Heart right ventricle (tissue), 16 donors: ENCODE results near the gene SVOP. TPM values are rescaled to one million over a fixed set of nuclear protein-coding genes. Genes with fewer than 3 reads are reported as not detected.

ENCODE experiments used
- ATAC-seq, 8 donors: fragments of 200-7000 bp; cut with Tn5 transposase; one replicate each; pipeline ENCODE4 v1.9.1; 2020; ENCODE audit warnings: mild to moderate bottlenecking in 8 of 8, moderate library complexity in 8 of 8, moderate number of reproducible peaks in 1 of 8
- DNase-seq, 2 donors: peaks; one replicate each; pipeline ENCODE4 v3.0.0-alpha.2; 2020
- H3K27ac ChIP-seq, 10 donors: fragments of 200-600 bp; sonication (generic) in 2 of 10; one replicate each; pipeline versions ENCODE4 v1.5.0 to v1.8.0; 2020 to 2022; ENCODE audit warnings: mild to moderate bottlenecking in 3 of 10
- H3K27me3 ChIP-seq, 7 donors: fragments of 200-600 bp; one replicate each; pipeline ENCODE4 v1.8.0; 2021 to 2022; ENCODE audit warnings: mild to moderate bottlenecking in 2 of 7
- H3K36me3 ChIP-seq, 9 donors: fragments of 200-600 bp; sonication (generic) in 1 of 9; one replicate each; pipeline versions ENCODE4 v1.5.0 to v1.8.0; 2020 to 2022; ENCODE audit warnings: mild to moderate bottlenecking in 2 of 9
- H3K4me1 ChIP-seq, 9 donors: fragments of 200-600 bp; sonication (generic) in 1 of 9; one replicate each; pipeline versions ENCODE4 v1.5.0 to v1.8.0; 2020 to 2022; ENCODE audit warnings: mild to moderate bottlenecking in 4 of 9
- H3K4me3 ChIP-seq, 10 donors: fragments of 200-600 bp; sonication (generic) in 2 of 10; one replicate each; pipeline versions ENCODE4 v1.5.0 to v1.8.0; 2020 to 2022; ENCODE audit warnings: mild to moderate bottlenecking in 7 of 10, moderate library complexity in 2 of 10
- H3K9me3 ChIP-seq, 11 donors: fragments of 200-600 bp in 10 of 11; sonication (generic) in 2 of 11; one replicate each; pipeline versions ENCODE4 v1.5.0 to v1.8.0; 2013 to 2022; ENCODE audit warnings: mild to moderate bottlenecking in 2 of 11, control low read depth in 1 of 11, moderate library complexity in 1 of 11
- CTCF ChIP-seq, 9 donors: fragments of 200-600 bp; sonication (generic) in 2 of 9; IDR thresholded peaks; one replicate each; pipeline versions ENCODE4 v1.5.0 to v1.8.0; 2021 to 2022; ENCODE audit warnings: antibody characterized with exemption in 9 of 9, mild to moderate bottlenecking in 5 of 9, moderate library complexity in 1 of 9
- WGBS, 2 donors: extraction: QIAGEN DNeasy Blood & Tissue Kit; methylation state at CpG; one replicate each; pipeline ENCODE4 v1.1.7; 2013; ENCODE audit warnings: inconsistent platforms in 1 of 2; 5-methylcytosine and 5-hydroxymethylcytosine counted together
- intact Hi-C, 10 donors: fragments of 100-400 bp; cut with DNase I; formaldehyde crosslinking; loops; one replicate each; pipeline versions ENCODE4 v1.11.1 to v1.14.2; 2022
- polyA plus RNA-seq, 2 donors: library from polyadenylated mRNA; stranded (reverse); fragments of 200-250 nt; gene quantifications; one replicate each; pipeline ENCODE4 v1.2.3, GENCODE V29; 2013
- total RNA-seq, 10 donors: library from RNA; stranded (reverse); fragmentation: NEBNext Ultra II Directional in 3 of 10; extraction: Animal tissue kit (Norgen Biotek cat#: 25700) in 3 of 10; gene quantifications; one replicate each; pipeline versions ENCODE4 v1.2.1 to v1.2.4, GENCODE V29; 2021 to 2023
- donor health status: Arrhythmogenic right ventricular cardiomyopathy.
- donor health status: ischemic (EF 13 %, LVEDD 7.1; RV severe dilation, severe dysfunction).
- donor health status: healthy with polysubstance abuse.
- donor health status: DM: no; HTN: yes; CAD: no.
- donor health status: DM: no; HTN: no; CAD: no.
- donor health status: ischemic (EF 25% LVEDD 6.9; RV normal size, moderate dysfunction).
- donor health status: ischemic (EF 25% LVEDD 5.7; RV mildly dilated, moderate dysfunction).
- donor health status: healthy.
- donor health status: DM: yes; HTN: yes; CAD: no.
- donor health status: Ischemic cardiomyopathy.
- donor health status: ischemic (EF 35%, LVEDD 5.7; RV mildly dilated, moderate dysfunction).
- donor health status: nonischemic (EF 11% LVEDD 7.7; RV severe dilation, severe dysfunction).
- donor health status: DM: yes; HTN: yes; CAD: no.
- donor health status: PGD.
- donor health status: ischemic (EF 29% LVEDD 5.4; RV normal size, mild dysfunction).
- donor health status: nonischemic (EF 23%, LVEDD 6.1; RV moderate dilation, normal function).

The SVOP gene
- total and polyA plus RNA-seq, 12 donors = 0.17 to 2.8 (median 2.0) TPM

DNA sequence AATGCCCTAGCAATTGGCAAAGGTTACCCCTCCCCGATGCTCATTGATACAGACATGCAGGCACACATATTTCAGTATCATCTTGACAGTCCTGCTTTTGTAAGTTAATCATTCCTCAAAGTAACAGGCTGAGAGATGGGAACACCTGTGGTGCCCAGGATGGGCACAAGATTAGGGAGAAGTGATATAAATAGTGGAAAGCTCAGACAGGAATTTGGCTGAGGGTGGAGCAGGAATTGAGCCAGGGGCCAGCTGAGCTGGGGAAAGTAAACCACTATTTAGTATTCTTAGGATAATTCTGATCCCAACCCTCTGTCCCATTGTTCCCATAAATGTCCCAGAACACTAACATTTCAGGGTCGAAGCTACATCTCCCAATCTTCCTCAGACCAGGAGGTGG, 102.7 kb downstream of the SVOP start:
- ATAC-seq (no peak), DNase-seq (no peak)
- no peaks in the 10 kb centered on the region for H3K27me3 ChIP-seq
- peaks cover 0 to 19% (median 0%) of the 10 kb centered on the region in 11 donors for H3K9me3 ChIP-seq
- 66 to 69% methylated on average over 2 of the region's 2 CpGs for WGBS, 2 donors
- no peak for TF ChIP-seq CTCF (IDR thresholded peaks at IDR 0.05)
- H3K27ac ChIP-seq = no peak overlapping the region
- H3K4me3 ChIP-seq = no peak overlapping the region
- H3K4me1 ChIP-seq = peaks cover 0 to 15% (median 0%) of the 10 kb centered on the region in 9 donors
- H3K36me3 ChIP-seq = no peaks in the 10 kb centered on the region
- intact Hi-C loops = no loop called here

GRCh38 chr12:108916336-108916735, 104.5 kb downstream of the SVOP start:
- no peak for DNase-seq
- intact Hi-C loops = no loop called here
- TF ChIP-seq CTCF (IDR thresholded peaks at IDR 0.05) = no peak

DNA sequence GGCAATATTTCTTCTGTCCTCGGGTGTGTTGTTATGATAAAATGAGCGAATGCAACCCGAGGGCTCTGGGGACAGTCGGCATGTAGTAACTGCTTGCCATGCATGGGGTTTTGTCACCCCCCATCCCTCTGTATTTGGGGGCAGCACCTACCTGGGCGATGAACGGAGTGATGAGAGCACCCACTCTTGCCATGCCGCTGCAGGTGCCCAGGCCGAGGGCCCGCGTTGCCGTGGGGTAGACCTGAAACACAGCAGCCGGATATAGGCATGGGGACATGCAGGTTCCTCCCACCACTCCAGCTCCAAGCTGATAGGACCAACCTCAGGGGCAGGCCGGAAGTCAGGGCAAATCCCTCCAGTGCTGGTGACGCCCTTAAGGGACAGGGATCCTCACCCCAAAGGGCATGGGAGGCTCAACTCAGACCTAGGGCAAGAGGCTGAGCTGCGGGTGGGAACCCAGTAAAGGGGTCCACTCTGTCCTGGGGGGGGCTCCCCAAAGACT, 105.2 kb downstream of the SVOP start:
- WGBS, 2 donors = 84 to 86% methylated on average over 15 of the region's 15 CpGs
- H3K9me3 ChIP-seq = peaks cover 0 to 10% (median 0%) of the 10 kb centered on the region in 11 donors

More at GRCh38 chr12:108916336-108916735, 104.5 kb downstream of the SVOP start:
- Histone ChIP-seq H3K9me3 (peaks cover 0 to 10% (median 0%) of the 10 kb centered on the region in 11 donors), H3K27me3 (no peaks in the 10 kb centered on the region), H3K27ac (no peak overlapping the region), H3K36me3 (no peaks in the 10 kb centered on the region), H3K4me3 (no peak overlapping the region), H3K4me1 (peaks cover 0 to 15% (median 0%) of the 10 kb centered on the region in 9 donors)
- ATAC-seq = no peak
- 68 to 76% methylated on average over 5 of the region's 5 CpGs for WGBS, 2 donors

DNA sequence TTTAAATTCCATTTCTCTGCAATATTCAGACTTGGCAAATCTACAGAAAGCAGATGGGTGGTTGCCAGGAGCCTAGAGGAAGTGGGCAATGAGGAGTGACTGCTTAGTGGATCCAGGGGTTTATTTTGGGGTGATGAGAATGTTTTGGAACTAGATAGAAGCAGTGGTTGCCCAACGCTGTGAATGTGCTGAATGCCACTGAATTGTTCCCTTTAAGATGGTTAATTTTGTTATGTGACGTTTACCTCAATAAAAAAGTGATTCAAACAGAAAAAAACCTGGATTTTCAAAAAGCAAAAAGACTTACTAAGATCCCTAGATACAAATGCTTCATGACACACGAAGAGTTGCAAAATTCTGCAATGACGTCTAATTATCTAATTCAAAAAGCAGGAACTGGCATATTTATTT, 106.7 kb downstream of the SVOP start:
- Histone ChIP-seq H3K36me3 (no peaks in the 10 kb centered on the region), H3K4me3 (no peak overlapping the region), H3K9me3 (no peaks in the 10 kb centered on the region), H3K27me3 (no peaks in the 10 kb centered on the region), H3K4me1 (peaks cover 0 to 15% (median 0%) of the 10 kb centered on the region in 9 donors), H3K27ac (peak overlapping the region in 4 of 10 donors; percentile 20 to 77 (median 40))
- no peak for TF ChIP-seq CTCF (IDR thresholded peaks at IDR 0.05)
- ATAC-seq (peak in 6 of 8 donors; percentile 25 to 68 (median 57)), DNase-seq (peak in 1 of 2 donors; percentile 27)
- 45 to 50% methylated on average over 4 of the region's 4 CpGs for WGBS, 2 donors
- intact Hi-C loops = no loop called here

More for the DNA sequence above, 105.2 kb downstream of the SVOP start:
- H3K27me3 ChIP-seq = no peaks in the 10 kb centered on the region
- peaks cover 0 to 15% (median 0%) of the 10 kb centered on the region in 9 donors for H3K4me1 ChIP-seq
- H3K36me3 ChIP-seq = no peaks in the 10 kb centered on the region
- H3K27ac ChIP-seq = no peak overlapping the region
- intact Hi-C loops = no loop called here
- H3K4me3 ChIP-seq = no peak overlapping the region
- no peak for DNase-seq
- ATAC-seq = no peak
- TF ChIP-seq CTCF (IDR thresholded peaks at IDR 0.05) = no peak
